G401.6 (cell line): ENCODE results near the gene RARG.
A peak's percentile ranks its signal among the peaks of the same experiment; 100 is the strongest.

Experiments used
- FAIRE-seq: peaks from 2 replicates; lab custom pipeline; 2012; peaks lifted over from hg19 to GRCh38; lab: Jason Lieb, UNC

RARG gene

GRCh38 chr12:53231921-53232645, at the start of gene RARG:
TSS of gene RARG (minus strand) at chr12:53232209. CDS start at chr12:53227545, 4,664 bp downstream.
- no peak for FAIRE-seq

- no peak for FAIRE-seq
These were observed 48.0 kb upstream of the RARG start for GRCh38 chr12:53279888-53280498.

GRCh38 chr12:53279283-53279869, 47.4 kb upstream of the RARG start:
- no peak for FAIRE-seq

GRCh38 chr12:53277981-53278380, 46.0 kb upstream of the RARG start:
- FAIRE-seq, result no peak

- FAIRE-seq, result no peak
These were observed 44.5 kb upstream of the RARG start for GRCh38 chr12:53276511-53276910.

- no peak for FAIRE-seq
These were observed 42.4 kb upstream of the RARG start for GRCh38 chr12:53274445-53274844.

- FAIRE-seq, result no peak
These were observed 36.9 kb upstream of the RARG start for GRCh38 chr12:53268630-53269562.

GRCh38 chr12:53267999-53268629, 36.1 kb upstream of the RARG start, which contains the start of gene ESPL1:
TSS of gene ESPL1 (plus strand) at chr12:53268299. CDS start at chr12:53268767, 468 bp downstream.
- FAIRE-seq, result no peak

- no peak for FAIRE-seq
These were observed 35.4 kb upstream of the RARG start for GRCh38 chr12:53267306-53267998.

GRCh38 chr12:53265783-53266182, 33.8 kb upstream of the RARG start:
- FAIRE-seq, result no peak

GRCh38 chr12:53259891-53260290, 27.9 kb upstream of the RARG start:
- FAIRE-seq, result no peak

GRCh38 chr12:53258541-53259539, 26.8 kb upstream of the RARG start:
- no peak for FAIRE-seq

GRCh38 chr12:53255996-53256395, 24.0 kb upstream of the RARG start:
- FAIRE-seq, result no peak

- FAIRE-seq, result no peak
These were observed 23.0 kb upstream of the RARG start for GRCh38 chr12:53254816-53255545.

- no peak for FAIRE-seq
These were observed 21.3 kb upstream of the RARG start for GRCh38 chr12:53253298-53253697.

GRCh38 chr12:53252349-53252916, 20.4 kb upstream of the RARG start:
- no peak for FAIRE-seq

- FAIRE-seq, result peak; percentile 23
These were observed 19.7 kb upstream of the RARG start for GRCh38 chr12:53251477-53252348.

GRCh38 chr12:53245286-53245685, 13.3 kb upstream of the RARG start:
- no peak for FAIRE-seq
